MM.1S (cell line): ENCODE data around the gene NSUN3.

Source experiments
- DNase-seq: peaks from one replicate; pipeline ENCODE4 v3.0.0-alpha.2; 2015
- H2AFZ ChIP-seq: fragments of 300-600 bp; sonication (generic); 2 replicates; pipeline ENCODE4 v1.6.0; 2016; ENCODE audit warnings: antibody characterized with exemption, low read length
- H3F3A ChIP-seq: fragments of 300-600 bp; sonication (generic); 2 replicates; pipeline ENCODE4 v1.6.1; 2016; ENCODE audit warnings: mild to moderate bottlenecking, antibody characterized with exemption, low read length, moderate library complexity, mixed read lengths; ENCODE audit not compliant: insufficient read depth
- H3K27ac ChIP-seq: fragments of 300-600 bp; sonication (generic); 2 replicates; pipeline ENCODE4 v1.5.1; 2016; ENCODE audit warnings: mild to moderate bottlenecking, low read length
- H3K27me3 ChIP-seq: fragments of 300-600 bp; sonication (generic); replicated peaks from 2 replicates; pipeline ENCODE4 v1.6.0; 2016; ENCODE audit warnings: low read length; ENCODE audit not compliant: insufficient read depth
- H3K36me3 ChIP-seq: fragments of 300-600 bp; sonication (generic); replicated peaks from 2 replicates; pipeline ENCODE4 v1.6.1; 2016; ENCODE audit warnings: mild to moderate bottlenecking, low read length, mixed read lengths; ENCODE audit not compliant: insufficient read depth
- H3K4me1 ChIP-seq: fragments of 300-600 bp; sonication (generic); 2 replicates; pipeline ENCODE4 v1.6.1; 2016; ENCODE audit warnings: low read length, mixed read lengths
- H3K4me2 ChIP-seq: fragments of 300-600 bp; sonication (generic); 2 replicates; pipeline ENCODE4 v1.6.0; 2016; ENCODE audit warnings: low read depth, low read length
- H3K4me3 ChIP-seq: fragments of 300-600 bp; sonication (generic); 2 replicates; pipeline ENCODE4 v1.5.1; 2016; ENCODE audit warnings: low read length, mixed read lengths
- H3K79me2 ChIP-seq: fragments of 300-600 bp; sonication (generic); 2 replicates; pipeline ENCODE4 v1.6.1; 2016; ENCODE audit warnings: mixed run types, low read length, mixed read lengths
- H3K9ac ChIP-seq: fragments of 300-600 bp; sonication (generic); 2 replicates; pipeline ENCODE4 v1.6.1; 2016; ENCODE audit warnings: low read length, mixed read lengths
- H3K9me2 ChIP-seq: fragments of 300-600 bp; sonication (generic); replicated peaks from 2 replicates; pipeline ENCODE4 v1.6.1; 2016; ENCODE audit warnings: mild to moderate bottlenecking, low read length, mixed read lengths; ENCODE audit not compliant: insufficient read depth
- H3K9me3 ChIP-seq: fragments of 300-600 bp; sonication (generic); replicated peaks from 2 replicates; pipeline ENCODE4 v1.6.1; 2016; ENCODE audit warnings: mild to moderate bottlenecking, low read length, mixed read lengths; ENCODE audit not compliant: insufficient read depth
- H4K20me1 ChIP-seq: fragments of 300-600 bp; sonication (generic); 2 replicates; pipeline ENCODE4 v1.6.1; 2016; ENCODE audit warnings: mild to moderate bottlenecking, low read length, moderate library complexity, mixed read lengths; ENCODE audit not compliant: insufficient read depth
- EZH2 ChIP-seq: fragments of 300-600 bp; sonication (generic); optimal IDR thresholded peaks from 2 replicates; pipeline ENCODE3; 2017; ENCODE audit warnings: low read depth, mild to moderate bottlenecking, antibody characterized with exemption, low read length, mixed read lengths
- EZH2phosphoT487 ChIP-seq: fragments of 300-600 bp; sonication (generic); IDR thresholded peaks from 2 replicates; pipeline ENCODE4 v1.6.1; 2018; ENCODE audit warnings: antibody characterized with exemption, low read length
- TF ChIP-seq, protein P1 (sequence below): fragments of 300-600 bp; sonication (generic); IDR thresholded peaks from 2 replicates; pipeline ENCODE4 v1.5.1; 2016; ENCODE audit warnings: antibody characterized with exemption, low read length, mixed read lengths

The NSUN3 gene

DNA sequence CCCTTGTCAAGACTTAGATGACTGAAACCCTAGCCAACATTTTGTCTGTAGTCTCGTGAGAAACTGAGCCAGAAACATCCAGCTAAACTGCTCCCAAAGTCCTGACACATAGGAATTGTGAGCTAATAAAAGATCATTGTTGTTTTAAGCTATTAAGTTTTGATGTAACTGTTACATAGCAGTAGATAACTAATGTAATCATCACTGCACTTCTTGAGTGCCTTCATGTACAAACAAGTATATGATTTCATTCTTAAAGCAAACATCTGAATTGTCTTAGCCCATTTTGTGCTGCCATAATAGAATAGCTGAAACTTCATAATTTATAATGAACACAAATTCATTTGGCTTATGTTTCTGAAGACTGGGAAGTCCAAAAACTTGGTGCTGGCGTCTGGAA lies 87.3 kb downstream of the NSUN3 start:
- H3K9ac ChIP-seq = no peak overlapping the region
- H3K4me3 ChIP-seq = no peak overlapping the region
- no peaks in the 10 kb centered on the region for H3K27me3 ChIP-seq
- H3K79me2 ChIP-seq = no peaks in the 10 kb centered on the region
- H3K36me3 ChIP-seq = no peaks in the 10 kb centered on the region
- H3K4me2 ChIP-seq = no peak overlapping the region
- H3F3A ChIP-seq = no peaks in the 10 kb centered on the region
- no peaks in the 10 kb centered on the region for H3K9me3 ChIP-seq
- DNase-seq = no peak
- H2AFZ ChIP-seq = no peak overlapping the region
- no peak for TF ChIP-seq EZH2phosphoT487
- TF ChIP-seq, protein P1, sequence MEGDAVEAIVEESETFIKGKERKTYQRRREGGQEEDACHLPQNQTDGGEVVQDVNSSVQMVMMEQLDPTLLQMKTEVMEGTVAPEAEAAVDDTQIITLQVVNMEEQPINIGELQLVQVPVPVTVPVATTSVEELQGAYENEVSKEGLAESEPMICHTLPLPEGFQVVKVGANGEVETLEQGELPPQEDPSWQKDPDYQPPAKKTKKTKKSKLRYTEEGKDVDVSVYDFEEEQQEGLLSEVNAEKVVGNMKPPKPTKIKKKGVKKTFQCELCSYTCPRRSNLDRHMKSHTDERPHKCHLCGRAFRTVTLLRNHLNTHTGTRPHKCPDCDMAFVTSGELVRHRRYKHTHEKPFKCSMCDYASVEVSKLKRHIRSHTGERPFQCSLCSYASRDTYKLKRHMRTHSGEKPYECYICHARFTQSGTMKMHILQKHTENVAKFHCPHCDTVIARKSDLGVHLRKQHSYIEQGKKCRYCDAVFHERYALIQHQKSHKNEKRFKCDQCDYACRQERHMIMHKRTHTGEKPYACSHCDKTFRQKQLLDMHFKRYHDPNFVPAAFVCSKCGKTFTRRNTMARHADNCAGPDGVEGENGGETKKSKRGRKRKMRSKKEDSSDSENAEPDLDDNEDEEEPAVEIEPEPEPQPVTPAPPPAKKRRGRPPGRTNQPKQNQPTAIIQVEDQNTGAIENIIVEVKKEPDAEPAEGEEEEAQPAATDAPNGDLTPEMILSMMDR = no peak
- TF ChIP-seq EZH2 = no peak
- no peak overlapping the region for H3K27ac ChIP-seq
- no peaks in the 10 kb centered on the region for H3K4me1 ChIP-seq
- H4K20me1 ChIP-seq = no peaks in the 10 kb centered on the region
- no peaks in the 10 kb centered on the region for H3K9me2 ChIP-seq

DNA sequence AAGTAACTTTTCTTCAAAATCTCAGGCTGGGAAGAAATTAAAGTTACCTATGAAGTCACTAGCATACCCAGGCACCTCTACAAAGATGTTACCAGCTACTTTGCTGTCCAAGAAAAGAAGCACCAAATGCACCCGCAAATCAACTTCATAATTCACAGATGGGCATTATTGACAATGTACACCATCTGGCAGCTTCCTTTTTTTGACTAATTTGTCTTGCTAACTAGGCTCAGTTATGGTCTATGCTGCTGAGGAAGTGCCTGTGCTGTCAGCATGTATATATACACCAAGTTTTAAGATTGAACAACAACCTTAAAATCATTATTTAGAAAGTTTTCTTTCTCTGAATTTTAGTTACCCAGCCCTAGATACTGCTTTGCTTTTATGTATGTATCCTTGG lies 93.8 kb downstream of the NSUN3 start:
- Histone ChIP-seq H3K9me3 (no peaks in the 10 kb centered on the region), H3F3A (no peaks in the 10 kb centered on the region), H3K27ac (no peak overlapping the region), H3K36me3 (no peaks in the 10 kb centered on the region), H3K4me3 (no peak overlapping the region), H4K20me1 (no peaks in the 10 kb centered on the region), H3K9me2 (no peaks in the 10 kb centered on the region), H2AFZ (no peak overlapping the region), H3K4me1 (no peaks in the 10 kb centered on the region), H3K27me3 (no peaks in the 10 kb centered on the region), H3K9ac (no peak overlapping the region), H3K4me2 (no peak overlapping the region), H3K79me2 (no peaks in the 10 kb centered on the region)
- no peak for DNase-seq
- TF ChIP-seq, protein P1 = no peak
- no peak for TF ChIP-seq EZH2
- TF ChIP-seq EZH2phosphoT487 = no peak

DNA sequence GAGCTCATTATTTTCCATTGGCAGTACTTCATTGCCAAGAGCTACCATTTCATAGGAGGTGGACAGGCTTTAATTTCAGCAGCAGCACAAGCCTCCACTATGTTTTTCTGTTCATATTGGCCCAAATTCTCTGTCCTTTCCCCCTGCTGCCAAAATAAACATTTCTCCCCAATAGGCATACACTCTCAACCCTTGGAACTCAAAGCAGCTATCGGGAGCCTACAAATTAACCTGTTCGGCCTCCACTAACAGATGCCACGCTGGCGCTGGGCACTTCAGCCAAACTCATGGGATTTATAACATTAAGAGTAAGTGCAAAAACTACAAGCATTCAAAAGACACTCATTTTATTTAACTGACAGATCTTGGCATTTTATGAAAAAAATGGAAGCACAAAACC lies 95.7 kb downstream of the NSUN3 start:
- no peak overlapping the region for H3K27ac ChIP-seq
- DNase-seq = no peak
- no peaks in the 10 kb centered on the region for H3F3A ChIP-seq
- H3K27me3 ChIP-seq = no peaks in the 10 kb centered on the region
- H3K4me3 ChIP-seq = no peak overlapping the region
- no peak overlapping the region for H3K4me2 ChIP-seq
- H3K9me2 ChIP-seq = no peaks in the 10 kb centered on the region
- no peak overlapping the region for H3K9ac ChIP-seq
- H3K79me2 ChIP-seq = no peaks in the 10 kb centered on the region
- no peaks in the 10 kb centered on the region for H3K9me3 ChIP-seq
- no peak for TF ChIP-seq EZH2
- H3K4me1 ChIP-seq = no peaks in the 10 kb centered on the region
- H2AFZ ChIP-seq = no peak overlapping the region
- no peaks in the 10 kb centered on the region for H4K20me1 ChIP-seq
- no peaks in the 10 kb centered on the region for H3K36me3 ChIP-seq

DNA sequence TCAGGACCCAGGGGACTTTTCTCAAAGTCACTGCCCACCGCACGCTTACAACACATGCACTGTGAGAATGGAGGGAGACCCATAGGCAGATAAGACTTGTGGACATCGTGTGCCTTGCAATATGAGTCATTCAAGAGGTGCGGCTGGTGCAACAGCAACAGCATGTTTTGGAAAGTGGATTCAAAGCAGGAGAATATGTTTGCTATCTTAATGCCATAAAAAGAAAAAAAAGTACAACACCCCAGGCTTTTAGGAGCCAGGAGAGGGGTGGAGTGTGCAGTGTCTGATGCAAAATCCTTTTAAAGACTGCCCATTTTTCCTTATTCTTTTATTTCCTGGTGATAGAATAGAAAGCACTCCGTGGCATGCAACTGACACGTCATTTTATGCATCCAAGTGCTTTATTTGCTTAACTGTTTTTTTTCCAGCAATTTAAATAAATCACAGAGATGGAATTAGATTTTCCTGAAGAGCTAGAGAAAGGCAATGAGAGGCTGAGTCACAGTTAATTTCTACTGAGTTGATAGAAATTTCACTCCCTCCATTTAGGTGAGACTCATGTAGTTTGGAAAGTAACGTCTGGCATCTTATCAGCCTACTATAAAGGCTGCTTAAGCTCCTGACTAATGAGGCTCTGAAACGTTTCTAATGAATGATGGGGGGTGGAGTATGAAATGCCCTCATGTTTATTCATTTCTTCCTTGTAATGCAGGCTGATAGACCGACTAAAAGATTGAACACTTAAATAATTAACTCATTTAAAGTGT lies 96.4 kb downstream of the NSUN3 start:
- H3K27me3 ChIP-seq = no peaks in the 10 kb centered on the region
- H3K9me2 ChIP-seq = no peaks in the 10 kb centered on the region
- no peak overlapping the region for H3K4me3 ChIP-seq
- no peaks in the 10 kb centered on the region for H3K9me3 ChIP-seq
- no peaks in the 10 kb centered on the region for H3K36me3 ChIP-seq
- no peaks in the 10 kb centered on the region for H4K20me1 ChIP-seq
- TF ChIP-seq, protein P1 = no peak
- TF ChIP-seq EZH2 (no peak), EZH2phosphoT487 (no peak)
- no peak overlapping the region for H3K27ac ChIP-seq
- no peak overlapping the region for H3K9ac ChIP-seq
- no peak for DNase-seq
- no peaks in the 10 kb centered on the region for H3K4me1 ChIP-seq
- no peaks in the 10 kb centered on the region for H3F3A ChIP-seq
- no peak overlapping the region for H3K4me2 ChIP-seq
- no peaks in the 10 kb centered on the region for H3K79me2 ChIP-seq
- no peak overlapping the region for H2AFZ ChIP-seq
